Stomach (tissue), 9 donors: ENCODE measurements around the gene PABPC4L. TPM values are rescaled to one million over a fixed set of nuclear protein-coding genes. Genes with fewer than 3 reads are reported as not detected.

Experiments
- DNase-seq, 2 donors: peaks; one replicate each; pipeline versions ENCODE4 v3.0.0 to v3.0.0-alpha.2; 2013 to 2019
- H3K27ac ChIP-seq, 5 donors: fragments of 200-600 bp in 4 of 5; sonication (generic) in 4 of 5; one replicate each; pipeline ENCODE4 v1.5.1; 2013 to 2019; ENCODE audit warnings: mild to moderate bottlenecking in 1 of 5, moderate library complexity in 1 of 5
- H3K27me3 ChIP-seq, 3 donors: fragments of 200-600 bp; sonication (generic); one replicate each; pipeline ENCODE4 v1.5.1; 2017 to 2019; ENCODE audit warnings: mixed run types in 1 of 3
- H3K36me3 ChIP-seq, 4 donors: fragments of 200-600 bp; sonication (generic); 1 replicate in 3 of 4; 2 replicates in 1 of 4; pipeline ENCODE4 v1.5.1; 2016 to 2019
- H3K4me1 ChIP-seq, 4 donors: fragments of 200-600 bp; sonication (generic); one replicate each; pipeline ENCODE4 v1.5.1; 2016 to 2019
- H3K4me3 ChIP-seq, 4 donors: fragments of 200-600 bp; sonication (generic) in 3 of 4; one replicate each; pipeline ENCODE4 v1.5.1; 2016 to 2019; ENCODE audit warnings: mild to moderate bottlenecking in 1 of 4
- H3K9me3 ChIP-seq, 4 donors: fragments of 200-600 bp; sonication (generic); one replicate each; pipeline ENCODE4 v1.5.1; 2016 to 2019
- CTCF ChIP-seq, 7 experiments: fragments of 450-650 bp in 4 of 7; fragments of 200-600 bp in 3 of 7; sonication (generic) in 3 of 7; IDR thresholded peaks; one replicate each; pipeline ENCODE4 v1.5.1; 2016 to 2019; ENCODE audit warnings: antibody characterized with exemption in 7 of 7, control low read depth in 2 of 7, mild to moderate bottlenecking in 1 of 7
- EP300 ChIP-seq: sonication (generic); formaldehyde crosslinking; IDR thresholded peaks from one replicate; pipeline ENCODE4 v1.6.1; 2017; ENCODE audit warnings: antibody characterized with exemption
- POLR2A ChIP-seq, 4 donors: fragments of 450-650 bp; IDR thresholded peaks; one replicate each; pipeline ENCODE4 v1.6.1; 2016; ENCODE audit warnings: antibody characterized with exemption in 4 of 4, control low read depth in 2 of 4, mild to moderate bottlenecking in 1 of 4, moderate library complexity in 1 of 4
- POLR2AphosphoS5 ChIP-seq, 3 donors: sonication (generic); formaldehyde crosslinking; IDR thresholded peaks; one replicate each; pipeline ENCODE4 v1.6.1; 2016; ENCODE audit warnings: antibody characterized with exemption in 3 of 3
- WGBS, 5 donors: extraction: QIAGEN DNeasy Blood & Tissue Kit in 3 of 5; methylation state at CpG; one replicate each; pipeline versions ENCODE4 v1.1.5 to v1.1.7; 2013 to 2018; 5-methylcytosine and 5-hydroxymethylcytosine counted together
- intact Hi-C: fragments of 100-400 bp; cut with DNase I; formaldehyde crosslinking; loops from one replicate; pipeline ENCODE4 v1.15.1; 2023; ENCODE audit warnings: low total_unique reads
- polyA plus RNA-seq, 3 donors: library from polyadenylated mRNA; stranded (reverse); fragments of 200-250 nt; gene quantifications; one replicate each; pipeline ENCODE4 v1.2.3, GENCODE V29; 2013
- total RNA-seq, 5 donors: library from RNA; depleted of rRNA; stranded (reverse); fragments of >200 nt; gene quantifications; one replicate each; pipeline versions ENCODE4 v1.1.0 to v1.2.3, GENCODE V29; 2014 to 2016
- donor health status: healthy with polysubstance abuse.
- donor health status: Bipolar disorder and iron deficiency.
- donor health status: healthy.

Gene PABPC4L
- total and polyA plus RNA-seq, 8 donors: 0.12 to 6.6 (median 0.35) TPM; not detected in 1

- no peak overlapping the region for H3K27ac ChIP-seq
- intact Hi-C loops: no loop called here
- DNase-seq: no peak
Observed at GRCh38 chr4:134174271-134174670, 27.3 kb downstream of the PABPC4L start.

GRCh38 chr4:134160211-134160610 lies 41.4 kb downstream of the PABPC4L start:
- intact Hi-C loops: no loop called here
- TF ChIP-seq CTCF (IDR thresholded peaks at IDR 0.05) (no peak), POLR2AphosphoS5 (IDR thresholded peaks at IDR 0.05) (no peak), POLR2A (IDR thresholded peaks at IDR 0.05) (no peak), EP300 (no peak)

More at GRCh38 chr4:134174271-134174670, 27.3 kb downstream of the PABPC4L start:
- Histone ChIP-seq H3K27me3 (no peaks in the 10 kb centered on the region), H3K4me3 (no peak overlapping the region), H3K9me3 (peaks cover 0 to 27% (median 7%) of the 10 kb centered on the region in 4 donors), H3K36me3 (no peaks in the 10 kb centered on the region), H3K4me1 (no peaks in the 10 kb centered on the region)
- WGBS, 5 donors: 90 to 97% (median 94%) methylated on average over 1 of the region's 1 CpG
- no peak for TF ChIP-seq POLR2A (IDR thresholded peaks at IDR 0.05)
- TF ChIP-seq POLR2AphosphoS5 (IDR thresholded peaks at IDR 0.05): no peak
- TF ChIP-seq EP300: no peak
- no peak for TF ChIP-seq CTCF (IDR thresholded peaks at IDR 0.05)

GRCh38 chr4:134154097-134154496 lies 47.5 kb downstream of the PABPC4L start:
- intact Hi-C loops: no loop called here
- no peak for DNase-seq
- 85 to 90% (median 86%) methylated on average over 4 of the region's 4 CpGs for WGBS, 5 donors
- Histone ChIP-seq H3K27ac (no peak overlapping the region), H3K27me3 (no peaks in the 10 kb centered on the region), H3K36me3 (no peaks in the 10 kb centered on the region), H3K9me3 (no peaks in the 10 kb centered on the region), H3K4me3 (no peak overlapping the region), H3K4me1 (no peaks in the 10 kb centered on the region)
- no peak for TF ChIP-seq EP300
- TF ChIP-seq CTCF (IDR thresholded peaks at IDR 0.05): no peak
- no peak for TF ChIP-seq POLR2A (IDR thresholded peaks at IDR 0.05)
- TF ChIP-seq POLR2AphosphoS5 (IDR thresholded peaks at IDR 0.05): no peak

More at GRCh38 chr4:134160211-134160610, 41.4 kb downstream of the PABPC4L start:
- no peak overlapping the region for H3K27ac ChIP-seq
- H3K4me3 ChIP-seq: no peak overlapping the region
- no peaks in the 10 kb centered on the region for H3K36me3 ChIP-seq
- no peak for DNase-seq
- no peaks in the 10 kb centered on the region for H3K4me1 ChIP-seq
- no peaks in the 10 kb centered on the region for H3K27me3 ChIP-seq
- 31 to 46% (median 35%) methylated on average over 2 of the region's 2 CpGs for WGBS, 5 donors
- peaks cover 0 to 4% (median 0%) of the 10 kb centered on the region in 4 donors for H3K9me3 ChIP-seq

GRCh38 chr4:134147941-134148340 lies 53.6 kb downstream of the PABPC4L start:
- no peaks in the 10 kb centered on the region for H3K4me1 ChIP-seq
- H3K36me3 ChIP-seq: no peaks in the 10 kb centered on the region
- no peaks in the 10 kb centered on the region for H3K9me3 ChIP-seq
- intact Hi-C loops: no loop called here
- H3K27ac ChIP-seq: no peak overlapping the region
- TF ChIP-seq POLR2AphosphoS5 (IDR thresholded peaks at IDR 0.05) (no peak), EP300 (no peak), CTCF (IDR thresholded peaks at IDR 0.05) (no peak)
- H3K4me3 ChIP-seq: no peak overlapping the region
- DNase-seq: no peak
- H3K27me3 ChIP-seq: no peaks in the 10 kb centered on the region
